Activated CD4-positive, alpha-beta T cell treated with anti-CD3 and anti-CD28 coated beads, Interleukin-2, amount 10 ng/mL, durations not matched to agents 24 days and 14 days (primary cell): Measurements from ENCODE around the gene CDH12. TPM values are rescaled to one million over a fixed set of nuclear protein-coding genes. Genes with fewer than 3 reads are reported as not detected.
"Not testable (repeated sequence)": the region's sequence is repeated elsewhere in the genome, so short reads cannot be mapped to it uniquely, and the experiment has no call there.

Experiments used
- DNase-seq: peaks from one replicate; pipeline ENCODE4 v3.0.0; 2022
- H3K27ac Mint-ChIP-seq: one replicate; pipeline ENCODE4 v1.8.0; 2022; ENCODE audit warnings: mild to moderate bottlenecking, mixed read lengths
- H3K27me3 Mint-ChIP-seq: one replicate; pipeline ENCODE4 v1.8.0; 2022; ENCODE audit warnings: mixed read lengths
- H3K36me3 Mint-ChIP-seq: one replicate; pipeline ENCODE4 v1.8.0; 2022; ENCODE audit warnings: low read depth, mild to moderate bottlenecking, mixed read lengths
- H3K4me1 Mint-ChIP-seq: one replicate; pipeline ENCODE4 v1.8.0; 2021; ENCODE audit warnings: mixed read lengths
- H3K4me3 Mint-ChIP-seq: one replicate; pipeline ENCODE4 v1.8.0; 2022; ENCODE audit warnings: mild to moderate bottlenecking, moderate library complexity, mixed read lengths
- H3K9me3 Mint-ChIP-seq: one replicate; pipeline ENCODE4 v1.8.0; 2021; ENCODE audit warnings: mixed read lengths
- intact Hi-C: fragments of 100-400 bp; cut with micrococcal nuclease; formaldehyde crosslinking; loops from one replicate; pipeline ENCODE4 v1.15.1; 2023
- total RNA-seq: library from RNA; stranded (reverse); gene quantifications from 2 replicates; pipeline ENCODE4 v1.2.3, GENCODE V29; 2022

CDH12 gene
- not detected in 2 replicates for total RNA-seq

- H3K36me3 Mint-ChIP-seq: no peaks in the 10 kb centered on the region
- H3K4me3 Mint-ChIP-seq: peak within 1 kb of the TSS; percentile 57
- peaks cover 6% of the 10 kb centered on the region for H3K4me1 Mint-ChIP-seq
- H3K27me3 Mint-ChIP-seq: peaks cover 8% of the 10 kb centered on the region
- intact Hi-C loops: no loop called here
- H3K9me3 Mint-ChIP-seq: no peaks in the 10 kb centered on the region
- DNase-seq: peak; percentile 51
- H3K27ac Mint-ChIP-seq: no peak within 1 kb of the TSS
These were observed at the start of gene CDH12 for GRCh38 chr5:22852807-22853660. Gene CDH12, minus strand, starts transcription at chr5:22853344.

GRCh38 chr5:22901885-22902284, 48.7 kb upstream of the CDH12 start:
- no peaks in the 10 kb centered on the region for H3K4me1 Mint-ChIP-seq
- H3K27me3 Mint-ChIP-seq: no peaks in the 10 kb centered on the region
- H3K27ac Mint-ChIP-seq: no peak overlapping the region
- H3K9me3 Mint-ChIP-seq: peaks cover 7% of the 10 kb centered on the region
- DNase-seq: no peak
- intact Hi-C loops: no loop called here
- no peak overlapping the region for H3K4me3 Mint-ChIP-seq
- no peaks in the 10 kb centered on the region for H3K36me3 Mint-ChIP-seq

- intact Hi-C loops: no loop called here
- Mint-ChIP-seq H3K4me3 (no peak overlapping the region), H3K27ac (no peak overlapping the region), H3K36me3 (no peaks in the 10 kb centered on the region), H3K27me3 (no peaks in the 10 kb centered on the region), H3K4me1 (no peaks in the 10 kb centered on the region), H3K9me3 (peaks cover 7% of the 10 kb centered on the region)
- no peak for DNase-seq
These were observed 47.7 kb upstream of the CDH12 start for GRCh38 chr5:22900801-22901310.

- peaks cover 10% of the 10 kb centered on the region for H3K9me3 Mint-ChIP-seq
- H3K27me3 Mint-ChIP-seq: no peaks in the 10 kb centered on the region
- intact Hi-C loops: no loop called here
- DNase-seq: no peak
- H3K4me3 Mint-ChIP-seq: no peak overlapping the region
- no peak overlapping the region for H3K27ac Mint-ChIP-seq
- H3K4me1 Mint-ChIP-seq: no peaks in the 10 kb centered on the region
- H3K36me3 Mint-ChIP-seq: no peaks in the 10 kb centered on the region
These were observed 46.2 kb upstream of the CDH12 start for GRCh38 chr5:22899341-22899740.

GRCh38 chr5:22896152-22896551, 43.0 kb upstream of the CDH12 start:
- DNase-seq: no peak
- intact Hi-C loops: no loop called here
- no peak overlapping the region for H3K27ac Mint-ChIP-seq
- no peak overlapping the region for H3K4me3 Mint-ChIP-seq
- H3K36me3 Mint-ChIP-seq: no peaks in the 10 kb centered on the region
- H3K4me1 Mint-ChIP-seq: no peaks in the 10 kb centered on the region
- peaks cover 10% of the 10 kb centered on the region for H3K9me3 Mint-ChIP-seq
- H3K27me3 Mint-ChIP-seq: no peaks in the 10 kb centered on the region

GRCh38 chr5:22892441-22892840, 39.3 kb upstream of the CDH12 start:
- no peak for DNase-seq
- H3K36me3 Mint-ChIP-seq: no peaks in the 10 kb centered on the region
- intact Hi-C loops: no loop called here
- H3K27me3 Mint-ChIP-seq: no peaks in the 10 kb centered on the region
- no peak overlapping the region for H3K27ac Mint-ChIP-seq
- no peak overlapping the region for H3K4me3 Mint-ChIP-seq
- no peaks in the 10 kb centered on the region for H3K4me1 Mint-ChIP-seq
- peaks cover 3% of the 10 kb centered on the region for H3K9me3 Mint-ChIP-seq

GRCh38 chr5:22889720-22890119, 36.6 kb upstream of the CDH12 start:
- no peaks in the 10 kb centered on the region for H3K9me3 Mint-ChIP-seq
- H3K27me3 Mint-ChIP-seq: no peaks in the 10 kb centered on the region
- H3K27ac Mint-ChIP-seq: no peak overlapping the region
- intact Hi-C loops: no loop called here
- DNase-seq: no peak
- no peak overlapping the region for H3K4me3 Mint-ChIP-seq
- no peaks in the 10 kb centered on the region for H3K4me1 Mint-ChIP-seq
- no peaks in the 10 kb centered on the region for H3K36me3 Mint-ChIP-seq

- Mint-ChIP-seq H3K27me3 (no peaks in the 10 kb centered on the region), H3K4me3 (no peak overlapping the region), H3K9me3 (peaks cover 3% of the 10 kb centered on the region), H3K4me1 (no peaks in the 10 kb centered on the region), H3K27ac (no peak overlapping the region), H3K36me3 (no peaks in the 10 kb centered on the region)
- intact Hi-C loops: no loop called here
- DNase-seq: no peak
These were observed 34.4 kb upstream of the CDH12 start for GRCh38 chr5:22887566-22887965.

GRCh38 chr5:22858911-22859310, 5.8 kb upstream of the CDH12 start:
- H3K27me3 Mint-ChIP-seq, H3K4me1 Mint-ChIP-seq, intact Hi-C loops, H3K27ac Mint-ChIP-seq, DNase-seq, H3K4me3 Mint-ChIP-seq, H3K36me3 Mint-ChIP-seq, H3K9me3 Mint-ChIP-seq: not testable (repeated sequence)

- H3K27ac Mint-ChIP-seq: no peak overlapping the region
- no peaks in the 10 kb centered on the region for H3K9me3 Mint-ChIP-seq
- intact Hi-C loops: no loop called here
- no peaks in the 10 kb centered on the region for H3K36me3 Mint-ChIP-seq
- H3K4me3 Mint-ChIP-seq: no peak overlapping the region
- DNase-seq: no peak
- peaks cover 8% of the 10 kb centered on the region for H3K27me3 Mint-ChIP-seq
- H3K4me1 Mint-ChIP-seq: peaks cover 6% of the 10 kb centered on the region
These were observed 2.7 kb upstream of the CDH12 start for GRCh38 chr5:22855824-22856223.

GRCh38 chr5:22850981-22851380, 2.2 kb downstream of the CDH12 start:
- Mint-ChIP-seq H3K9me3 (no peaks in the 10 kb centered on the region), H3K4me3 (no peak overlapping the region), H3K27ac (no peak overlapping the region), H3K36me3 (no peaks in the 10 kb centered on the region), H3K4me1 (peaks cover 6% of the 10 kb centered on the region), H3K27me3 (peaks cover 8% of the 10 kb centered on the region)
- intact Hi-C loops: no loop called here
- DNase-seq: no peak

GRCh38 chr5:22846693-22847092, 6.5 kb downstream of the CDH12 start:
- DNase-seq: no peak
- intact Hi-C loops: no loop called here
- H3K36me3 Mint-ChIP-seq: no peaks in the 10 kb centered on the region
- H3K4me1 Mint-ChIP-seq: no peaks in the 10 kb centered on the region
- H3K9me3 Mint-ChIP-seq: no peaks in the 10 kb centered on the region
- no peak overlapping the region for H3K4me3 Mint-ChIP-seq
- no peaks in the 10 kb centered on the region for H3K27me3 Mint-ChIP-seq
- no peak overlapping the region for H3K27ac Mint-ChIP-seq

- H3K27ac Mint-ChIP-seq: no peak overlapping the region
- no peaks in the 10 kb centered on the region for H3K4me1 Mint-ChIP-seq
- H3K36me3 Mint-ChIP-seq: no peaks in the 10 kb centered on the region
- no peaks in the 10 kb centered on the region for H3K27me3 Mint-ChIP-seq
- DNase-seq: no peak
- H3K9me3 Mint-ChIP-seq: peaks cover 4% of the 10 kb centered on the region
- intact Hi-C loops: no loop called here
- no peak overlapping the region for H3K4me3 Mint-ChIP-seq
These were observed 8.5 kb downstream of the CDH12 start for GRCh38 chr5:22844636-22845035.

- no peaks in the 10 kb centered on the region for H3K27me3 Mint-ChIP-seq
- H3K27ac Mint-ChIP-seq: no peak overlapping the region
- H3K4me3 Mint-ChIP-seq: no peak overlapping the region
- H3K9me3 Mint-ChIP-seq: peaks cover 4% of the 10 kb centered on the region
- no peaks in the 10 kb centered on the region for H3K36me3 Mint-ChIP-seq
- DNase-seq: no peak
- intact Hi-C loops: no loop called here
- H3K4me1 Mint-ChIP-seq: no peaks in the 10 kb centered on the region
These were observed 9.0 kb downstream of the CDH12 start for GRCh38 chr5:22844155-22844554.

- H3K9me3 Mint-ChIP-seq: peaks cover 4% of the 10 kb centered on the region
- H3K4me3 Mint-ChIP-seq: no peak overlapping the region
- intact Hi-C loops: no loop called here
- H3K27ac Mint-ChIP-seq: no peak overlapping the region
- H3K36me3 Mint-ChIP-seq: no peaks in the 10 kb centered on the region
- no peak for DNase-seq
- no peaks in the 10 kb centered on the region for H3K4me1 Mint-ChIP-seq
- no peaks in the 10 kb centered on the region for H3K27me3 Mint-ChIP-seq
These were observed 10.6 kb downstream of the CDH12 start for GRCh38 chr5:22842574-22842973.
